22Rv1 (cell line): ENCODE data around the gene MAP2K2.

Experiments
- CTCF ChIP-seq: fragments of 450-650 bp; IDR thresholded peaks from 2 replicates; pipeline ENCODE4 v1.5.1; 2017; ENCODE audit warnings: mild to moderate bottlenecking
- ZFX ChIP-seq: fragments of 450-650 bp; IDR thresholded peaks from 2 replicates; pipeline ENCODE4 v1.6.1; 2017; ENCODE audit warnings: antibody characterized with exemption, borderline replicate concordance

DNA sequence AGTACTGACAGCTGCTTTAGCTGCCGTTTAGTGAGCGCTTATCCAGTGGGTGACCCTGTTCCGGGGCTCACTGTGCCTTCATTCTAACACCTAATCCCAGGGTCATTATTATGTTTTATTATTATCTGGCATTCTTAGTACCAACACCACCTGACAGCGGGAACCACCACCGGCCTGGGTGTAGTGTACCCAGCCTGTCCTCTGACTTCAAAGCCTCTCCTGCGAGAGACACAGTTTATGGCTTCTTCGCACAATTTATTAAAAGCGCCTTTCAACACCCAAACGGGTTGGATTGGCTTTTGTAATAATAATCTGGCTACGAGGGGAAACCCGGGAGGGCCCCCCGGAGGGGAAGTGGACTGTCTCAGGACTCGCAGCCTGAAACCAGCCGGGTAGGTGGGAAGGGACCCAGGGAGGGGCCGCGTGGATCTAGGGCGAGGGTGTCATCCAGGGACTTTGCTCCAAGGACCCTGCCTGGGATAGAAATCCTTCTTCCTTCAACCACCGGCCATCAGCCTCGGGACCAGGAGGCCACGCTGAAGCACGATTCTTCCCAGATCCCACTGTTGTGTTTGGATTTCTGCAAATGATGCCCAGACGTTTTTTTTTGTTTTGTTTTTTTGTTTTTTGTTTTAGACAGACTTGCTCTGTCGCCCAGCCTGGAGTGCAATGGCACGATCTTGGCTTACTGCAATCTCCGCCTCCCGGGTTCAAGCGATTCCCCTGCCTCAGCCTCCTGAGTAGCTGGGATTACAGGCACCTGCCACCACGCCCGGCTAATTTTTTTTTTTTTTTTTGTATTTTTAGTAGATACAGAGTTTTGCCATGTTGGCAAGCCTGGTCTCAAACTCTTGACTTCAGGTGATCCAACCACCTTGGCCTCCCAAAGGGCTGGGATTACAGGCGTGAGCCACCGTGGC is 55.6 kb downstream of the MAP2K2 start:
- TF ChIP-seq CTCF (no peak), ZFX (no peak)
